Neural crest cell (in vitro differentiated cells): Measurements from ENCODE around the gene HECW1. TPM values are rescaled to one million over a fixed set of nuclear protein-coding genes. Genes with fewer than 3 reads are reported as not detected.

Experiments used
- DNase-seq: peaks from one replicate; pipeline ENCODE4 v3.0.0; 2021; ENCODE audit warnings: low read depth, mixed read lengths, low spot score
- H3K27ac Mint-ChIP-seq: one replicate; pipeline ENCODE4 v1.8.0; 2021; ENCODE audit warnings: mild to moderate bottlenecking, mixed read lengths; ENCODE audit not compliant: unreplicated experiment
- H3K27me3 Mint-ChIP-seq: 2 replicates; pipeline ENCODE4 v1.8.0; 2021; ENCODE audit warnings: low read depth, mild to moderate bottlenecking, mixed read lengths
- H3K36me3 Mint-ChIP-seq: 2 replicates; pipeline ENCODE4 v1.8.0; 2021; ENCODE audit warnings: low read depth, mild to moderate bottlenecking, mixed read lengths
- H3K4me1 Mint-ChIP-seq: 2 replicates; pipeline ENCODE4 v1.8.0; 2021; ENCODE audit warnings: mixed read lengths
- H3K4me3 Mint-ChIP-seq: one replicate; pipeline ENCODE4 v1.8.0; 2021; ENCODE audit warnings: mild to moderate bottlenecking, mixed read lengths
- H3K9me3 Mint-ChIP-seq: 2 replicates; pipeline ENCODE4 v1.8.0; 2021; ENCODE audit warnings: mixed read lengths
- CTCF ChIP-seq: fragments of 200-600 bp; sonication (generic); conservative IDR thresholded peaks from 2 replicates; pipeline ENCODE4 v1.5.0; 2021; ENCODE audit warnings: antibody characterized with exemption, mild to moderate bottlenecking
- total RNA-seq: library from RNA; stranded (reverse); gene quantifications from 2 replicates; pipeline ENCODE4 v1.2.1, GENCODE V29; 2021

The HECW1 gene
- total RNA-seq, 1 donor from 2014 or later, result 3.6 TPM

GRCh38 chr7:43557831-43558495 lies 445.5 kb downstream of the HECW1 start:
- Mint-ChIP-seq H3K27ac (no peak overlapping the region), H3K4me3 (no peak overlapping the region), H3K4me1 (no peaks in the 10 kb centered on the region), H3K27me3 (no peaks in the 10 kb centered on the region), H3K36me3 (no peaks in the 10 kb centered on the region), H3K9me3 (no peaks in the 10 kb centered on the region)
- DNase-seq, result no peak
- no peak for TF ChIP-seq CTCF

- Mint-ChIP-seq H3K9me3 (no peaks in the 10 kb centered on the region), H3K4me3 (no peak overlapping the region), H3K27me3 (no peaks in the 10 kb centered on the region), H3K27ac (no peak overlapping the region), H3K36me3 (no peaks in the 10 kb centered on the region), H3K4me1 (no peaks in the 10 kb centered on the region)
- TF ChIP-seq CTCF, result no peak
- DNase-seq, result no peak
Measured at GRCh38 chr7:43559171-43559945, 446.9 kb downstream of the HECW1 start.

- TF ChIP-seq CTCF, result no peak
- Mint-ChIP-seq H3K9me3 (no peaks in the 10 kb centered on the region), H3K27me3 (no peaks in the 10 kb centered on the region)
Measured at GRCh38 chr7:43559946-43560335, 447.5 kb downstream of the HECW1 start.

GRCh38 chr7:43560742-43561330 lies 448.4 kb downstream of the HECW1 start:
- Mint-ChIP-seq H3K9me3 (no peaks in the 10 kb centered on the region), H3K4me3 (no peak overlapping the region), H3K36me3 (no peaks in the 10 kb centered on the region), H3K27me3 (no peaks in the 10 kb centered on the region), H3K27ac (no peak overlapping the region), H3K4me1 (no peaks in the 10 kb centered on the region)
- no peak for DNase-seq
- TF ChIP-seq CTCF, result no peak

More at GRCh38 chr7:43559946-43560335, 447.5 kb downstream of the HECW1 start:
- no peak overlapping the region for H3K27ac Mint-ChIP-seq
- no peaks in the 10 kb centered on the region for H3K4me1 Mint-ChIP-seq
- DNase-seq, result no peak
- H3K36me3 Mint-ChIP-seq, result no peaks in the 10 kb centered on the region
- no peak overlapping the region for H3K4me3 Mint-ChIP-seq

GRCh38 chr7:43562383-43562782 lies 449.9 kb downstream of the HECW1 start:
- H3K27me3 Mint-ChIP-seq, result no peaks in the 10 kb centered on the region
- H3K9me3 Mint-ChIP-seq, result no peaks in the 10 kb centered on the region
- H3K4me3 Mint-ChIP-seq, result no peak overlapping the region
- H3K27ac Mint-ChIP-seq, result no peak overlapping the region
- no peaks in the 10 kb centered on the region for H3K36me3 Mint-ChIP-seq
- TF ChIP-seq CTCF, result no peak
- DNase-seq, result no peak
- no peaks in the 10 kb centered on the region for H3K4me1 Mint-ChIP-seq
